Upper lobe of left lung (tissue), 6 donors: ENCODE results near the gene VAPB. TPM values are rescaled to one million over a fixed set of nuclear protein-coding genes. Genes with fewer than 3 reads are reported as not detected.
A peak's percentile ranks its signal among the peaks of the same experiment; 100 is the strongest.

Experiments used
- ATAC-seq, 2 donors: fragments of 200-7000 bp; cut with Tn5 transposase; one replicate each; pipeline ENCODE4 v1.9.1; 2022; ENCODE audit warnings: mild to moderate bottlenecking in 2 of 2, moderate library complexity in 2 of 2; ENCODE audit not compliant: low FRiP score in 2 of 2
- DNase-seq, 2 donors: peaks; one replicate each; pipeline ENCODE4 v3.0.0-alpha.2; 2019 to 2020
- H3K27ac ChIP-seq, 4 donors: fragments of 200-600 bp; sonication (generic); one replicate each; pipeline ENCODE4 v1.5.1; 2016 to 2019
- H3K27me3 ChIP-seq, 4 donors: fragments of 200-600 bp; sonication (generic); one replicate each; pipeline ENCODE4 v1.5.1; 2017 to 2019
- H3K36me3 ChIP-seq, 4 donors: fragments of 200-600 bp; sonication (generic); one replicate each; pipeline ENCODE4 v1.5.1; 2016 to 2019
- H3K4me1 ChIP-seq, 4 donors: fragments of 200-600 bp; sonication (generic); one replicate each; pipeline ENCODE4 v1.5.1; 2018 to 2019
- H3K4me3 ChIP-seq, 4 donors: fragments of 200-600 bp; sonication (generic); one replicate each; pipeline ENCODE4 v1.5.1; 2017 to 2019; ENCODE audit warnings: mild to moderate bottlenecking in 2 of 4, moderate library complexity in 1 of 4
- H3K9me3 ChIP-seq, 4 donors: fragments of 200-600 bp; sonication (generic); one replicate each; pipeline ENCODE4 v1.5.1; 2018 to 2019
- CTCF ChIP-seq, 6 experiments: fragments of 450-650 bp in 4 of 6; fragments of 200-600 bp in 2 of 6; sonication (generic) in 2 of 6; IDR thresholded peaks; one replicate each; pipeline ENCODE4 v1.5.1; 2016 to 2019; ENCODE audit warnings: antibody characterized with exemption in 6 of 6
- EP300 ChIP-seq, 4 donors: sonication (generic); formaldehyde crosslinking; IDR thresholded peaks; one replicate each; pipeline ENCODE4 v1.5.1; 2017; ENCODE audit warnings: antibody characterized with exemption in 4 of 4, control low read depth in 2 of 4
- POLR2A ChIP-seq, 4 donors: fragments of 450-650 bp; IDR thresholded peaks; one replicate each; pipeline ENCODE4 v1.5.1; 2016 to 2017; ENCODE audit warnings: antibody characterized with exemption in 4 of 4, mild to moderate bottlenecking in 2 of 4
- POLR2AphosphoS5 ChIP-seq, 2 donors: sonication (generic); formaldehyde crosslinking; IDR thresholded peaks; one replicate each; pipeline ENCODE4 v1.5.1; 2017; ENCODE audit warnings: antibody characterized with exemption in 2 of 2
- WGBS, 2 donors: methylation state at CpG; one replicate each; pipeline ENCODE4 v1.1.5; 2017 to 2018; 5-methylcytosine and 5-hydroxymethylcytosine counted together
- total RNA-seq, 6 donors: library from RNA; depleted of rRNA in 4 of 6; stranded (reverse); fragments of >200 nt in 4 of 6; gene quantifications; one replicate each; pipeline versions ENCODE4 v1.1.0 to v1.2.1, GENCODE V29; 2016 to 2021
- donor health status: DM: no; HTN: no; CAD: no; lungs with moderate emphysema.
- donor health status: DM: no; HTN: yes; CAD: no; lungs with severe emphysema.

VAPB gene
- 10 to 100 TPM; 13.8 to 48.2 (median 33.7) TPM for total RNA-seq

- TF ChIP-seq POLR2AphosphoS5 (IDR thresholded peaks at IDR 0.05) (peak; percentile 91 to 95), CTCF (IDR thresholded peaks at IDR 0.05) (no peak), EP300 (IDR thresholded peaks at IDR 0.05) (peak in 1 of 4 donors; percentile 53), POLR2A (IDR thresholded peaks at IDR 0.05) (peak in 2 of 4 donors; percentile 59 to 85)
- WGBS, 2 donors, result 0% methylated on average over 11 to 19 of the region's 51 CpGs
- peak; percentile 96 to 99 for DNase-seq
- Histone ChIP-seq H3K4me3 (peak within 1 kb of the TSS; percentile 51 to 97 (median 82)), H3K27me3 (no peaks in the 10 kb centered on the region), H3K36me3 (peaks cover 0 to 5% (median 0%) of the 10 kb centered on the region in 4 donors), H3K4me1 (peaks cover 20 to 41% (median 30%) of the 10 kb centered on the region in 4 donors), H3K9me3 (no peaks in the 10 kb centered on the region), H3K27ac (peak within 1 kb of the TSS; percentile 93 to 98 (median 96))
- ATAC-seq, result peak; percentile 99 to 100
Measured at GRCh38 chr20:58388882-58389323, at the start of gene VAPB. Gene VAPB, plus strand, starts transcription at chr20:58389229. Its CDS starts 231 bp downstream, at chr20:58389460.

GRCh38 chr20:58339741-58340140 lies 49.3 kb upstream of the VAPB start:
- Histone ChIP-seq H3K4me3 (no peak overlapping the region), H3K27ac (no peak overlapping the region), H3K4me1 (peaks cover 0 to 10% (median 4%) of the 10 kb centered on the region in 4 donors), H3K36me3 (peaks cover 0 to 6% (median 2%) of the 10 kb centered on the region in 4 donors), H3K9me3 (no peaks in the 10 kb centered on the region), H3K27me3 (no peaks in the 10 kb centered on the region)
- TF ChIP-seq POLR2AphosphoS5 (IDR thresholded peaks at IDR 0.05), result no peak
- TF ChIP-seq CTCF (IDR thresholded peaks at IDR 0.05), result no peak
- no peak for TF ChIP-seq EP300 (IDR thresholded peaks at IDR 0.05)
- TF ChIP-seq POLR2A (IDR thresholded peaks at IDR 0.05), result no peak
- ATAC-seq (no peak), DNase-seq (no peak)
- 96 to 100% methylated on average over 6 of the region's 6 CpGs for WGBS, 2 donors

GRCh38 chr20:58340151-58340550 lies 48.9 kb upstream of the VAPB start:
- H3K9me3 ChIP-seq, result no peaks in the 10 kb centered on the region
- no peak overlapping the region for H3K27ac ChIP-seq
- ATAC-seq (no peak), DNase-seq (no peak)
- H3K27me3 ChIP-seq, result no peaks in the 10 kb centered on the region
- peaks cover 0 to 7% (median 4%) of the 10 kb centered on the region in 4 donors for H3K36me3 ChIP-seq
- no peak overlapping the region for H3K4me3 ChIP-seq
- peaks cover 0 to 10% (median 4%) of the 10 kb centered on the region in 4 donors for H3K4me1 ChIP-seq
- TF ChIP-seq POLR2AphosphoS5 (IDR thresholded peaks at IDR 0.05) (no peak), CTCF (IDR thresholded peaks at IDR 0.05) (no peak), POLR2A (IDR thresholded peaks at IDR 0.05) (no peak), EP300 (IDR thresholded peaks at IDR 0.05) (no peak)
- 85 to 86% methylated on average over 4 of the region's 4 CpGs for WGBS, 2 donors

GRCh38 chr20:58340853-58341252 lies 48.2 kb upstream of the VAPB start:
- whole genome bisulfite sequencing, 2 donors, result 85 to 87% methylated on average over 2 of the region's 2 CpGs

More at GRCh38 chr20:58340853-58341252, 48.2 kb upstream of the VAPB start:
- H3K27ac ChIP-seq, result no peak overlapping the region
- H3K4me1 ChIP-seq, result peaks cover 0 to 10% (median 4%) of the 10 kb centered on the region in 4 donors
- H3K9me3 ChIP-seq, result no peaks in the 10 kb centered on the region
- DNase-seq (no peak), ATAC-seq (no peak)
- peaks cover 0 to 14% (median 11%) of the 10 kb centered on the region in 4 donors for H3K36me3 ChIP-seq
- no peak overlapping the region for H3K4me3 ChIP-seq
- no peak for TF ChIP-seq CTCF (IDR thresholded peaks at IDR 0.05)
- no peak for TF ChIP-seq EP300 (IDR thresholded peaks at IDR 0.05)
- no peak for TF ChIP-seq POLR2A (IDR thresholded peaks at IDR 0.05)
- no peak for TF ChIP-seq POLR2AphosphoS5 (IDR thresholded peaks at IDR 0.05)
- no peaks in the 10 kb centered on the region for H3K27me3 ChIP-seq
